Breast epithelium (tissue), 4 donors: ENCODE data around the gene GIMAP5. TPM values are rescaled to one million over a fixed set of nuclear protein-coding genes. Genes with fewer than 3 reads are reported as not detected.
A peak's percentile ranks its signal among the peaks of the same experiment; 100 is the strongest.

Experiments used
- DNase-seq, 2 donors: peaks; one replicate each; pipeline ENCODE4 v3.0.0-alpha.2; 2019; ENCODE audit warnings: low spot score in 2 of 2
- H3K27ac ChIP-seq, 2 donors: fragments of 200-600 bp; sonication (generic) in 1 of 2; one replicate each; pipeline ENCODE4 v1.5.1; 2016 to 2019; ENCODE audit warnings: mild to moderate bottlenecking in 1 of 2
- H3K27me3 ChIP-seq, 2 donors: fragments of 200-600 bp; sonication (generic) in 1 of 2; one replicate each; pipeline versions ENCODE4 v1.5.1 to v1.6.0; 2017 to 2019; ENCODE audit warnings: control low read depth in 1 of 2, mild to moderate bottlenecking in 1 of 2
- H3K36me3 ChIP-seq: fragments of 200-600 bp; one replicate; pipeline ENCODE4 v1.5.1; 2019
- H3K4me1 ChIP-seq, 2 donors: fragments of 200-600 bp; sonication (generic); one replicate each; pipeline ENCODE4 v1.5.1; 2016 to 2019; ENCODE audit warnings: control low read depth in 1 of 2
- H3K4me3 ChIP-seq, 3 donors: fragments of 200-600 bp; sonication (generic); 1 replicate in 2 of 3; 2 replicates in 1 of 3; pipeline ENCODE4 v1.5.1; 2016 to 2019; ENCODE audit warnings: mild to moderate bottlenecking in 3 of 3, moderate library complexity in 2 of 3
- H3K9me3 ChIP-seq, 2 donors: fragments of 200-600 bp; sonication (generic) in 1 of 2; one replicate each; pipeline ENCODE4 v1.5.1; 2016 to 2019; ENCODE audit warnings: control low read depth in 1 of 2
- CTCF ChIP-seq, 3 donors: fragments of 450-650 bp; IDR thresholded peaks; one replicate each; pipeline ENCODE4 v1.5.1; 2016 to 2017; ENCODE audit warnings: antibody characterized with exemption in 3 of 3, mild to moderate bottlenecking in 3 of 3, moderate library complexity in 3 of 3
- POLR2A ChIP-seq: fragments of 450-650 bp; IDR thresholded peaks from one replicate; pipeline ENCODE4 v1.6.1; 2016; ENCODE audit warnings: antibody characterized with exemption, mild to moderate bottlenecking, moderate library complexity
- POLR2AphosphoS5 ChIP-seq, 3 donors: sonication (generic); formaldehyde crosslinking; IDR thresholded peaks; one replicate each; pipeline ENCODE4 v1.6.1; 2017; ENCODE audit warnings: antibody characterized with exemption in 3 of 3
- intact Hi-C: fragments of 100-400 bp; cut with DNase I; formaldehyde crosslinking; loops from one replicate; pipeline ENCODE4 v1.15.1; 2023; ENCODE audit warnings: low total_unique reads
- total RNA-seq, 3 donors: library from RNA; depleted of rRNA; stranded (reverse); fragments of >200 nt; gene quantifications; one replicate each; pipeline ENCODE4 v1.1.0, GENCODE V29; 2016

The GIMAP5 gene
- total RNA-seq, 3 donors from 2014 or later = 18.7 to 36.0 (median 30.5) TPM

DNA sequence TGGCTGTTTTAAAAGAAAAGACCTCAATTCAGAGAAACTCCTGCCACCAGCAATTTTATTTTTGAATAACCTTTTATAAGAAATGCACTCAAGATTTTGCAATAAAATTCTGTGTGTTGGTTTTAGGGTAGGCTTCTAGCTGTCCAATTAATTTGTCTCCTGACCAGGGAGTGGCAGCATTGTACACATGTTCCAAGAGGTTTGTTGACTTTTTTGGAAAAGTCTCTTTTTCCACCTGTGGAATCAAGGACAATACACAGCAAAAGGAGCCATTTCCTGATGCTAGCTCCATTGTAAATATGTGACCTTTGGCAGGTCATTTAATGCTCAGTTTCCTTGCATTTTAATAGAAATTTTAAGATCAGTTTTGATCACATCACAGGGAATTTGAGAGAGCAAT, 1.8 kb downstream of the GIMAP5 start:
- Histone ChIP-seq H3K9me3 (no peaks in the 10 kb centered on the region), H3K27me3 (no peaks in the 10 kb centered on the region), H3K4me3 (peak overlapping the region; percentile 40 to 68 (median 43)), H3K4me1 (no peaks in the 10 kb centered on the region), H3K36me3 (no peaks in the 10 kb centered on the region), H3K27ac (no peak overlapping the region)
- no peak for DNase-seq
- no peak for TF ChIP-seq POLR2AphosphoS5 (IDR thresholded peaks at IDR 0.05)
- no peak for TF ChIP-seq POLR2A
- TF ChIP-seq CTCF (IDR thresholded peaks at IDR 0.05) = no peak
- intact Hi-C loops = no loop called here

- Histone ChIP-seq H3K4me1 (no peaks in the 10 kb centered on the region), H3K36me3 (no peaks in the 10 kb centered on the region), H3K4me3 (peak overlapping the region; percentile 40 to 52 (median 43)), H3K27ac (peak overlapping the region in 1 of 2 donors; percentile 53), H3K9me3 (no peaks in the 10 kb centered on the region), H3K27me3 (no peaks in the 10 kb centered on the region)
- intact Hi-C loops = no loop called here
- DNase-seq = no peak
- no peak for TF ChIP-seq CTCF (IDR thresholded peaks at IDR 0.05)
- TF ChIP-seq POLR2A = no peak
- TF ChIP-seq POLR2AphosphoS5 (IDR thresholded peaks at IDR 0.05) = no peak
Observed at GRCh38 chr7:150740053-150740452, 2.8 kb downstream of the GIMAP5 start.

GRCh38 chr7:150742286-150742968, 5.2 kb downstream of the GIMAP5 start:
- TF ChIP-seq CTCF (IDR thresholded peaks at IDR 0.05) (no peak), POLR2A (no peak), POLR2AphosphoS5 (IDR thresholded peaks at IDR 0.05) (no peak)
- DNase-seq = no peak
- Histone ChIP-seq H3K9me3 (no peaks in the 10 kb centered on the region), H3K36me3 (no peaks in the 10 kb centered on the region), H3K27ac (no peak overlapping the region), H3K4me3 (no peak overlapping the region), H3K27me3 (no peaks in the 10 kb centered on the region), H3K4me1 (no peaks in the 10 kb centered on the region)
- intact Hi-C loops = no loop called here

- Histone ChIP-seq H3K4me1 (no peaks in the 10 kb centered on the region), H3K9me3 (no peaks in the 10 kb centered on the region), H3K4me3 (no peak overlapping the region), H3K27me3 (no peaks in the 10 kb centered on the region), H3K27ac (peak overlapping the region in 1 of 2 donors; percentile 3), H3K36me3 (no peaks in the 10 kb centered on the region)
- no peak for TF ChIP-seq POLR2A
- TF ChIP-seq POLR2AphosphoS5 (IDR thresholded peaks at IDR 0.05) = no peak
- no peak for TF ChIP-seq CTCF (IDR thresholded peaks at IDR 0.05)
- no peak for DNase-seq
- intact Hi-C loops = no loop called here
Observed at GRCh38 chr7:150744041-150744656, 6.9 kb downstream of the GIMAP5 start.

GRCh38 chr7:150745086-150745485, 7.9 kb downstream of the GIMAP5 start:
- Histone ChIP-seq H3K27ac (no peak overlapping the region), H3K4me1 (no peaks in the 10 kb centered on the region), H3K27me3 (no peaks in the 10 kb centered on the region), H3K4me3 (no peak overlapping the region), H3K36me3 (no peaks in the 10 kb centered on the region), H3K9me3 (no peaks in the 10 kb centered on the region)
- intact Hi-C loops = loop anchor here (1.0 kb wide), 1 partner anchor 9 kb away; no protein-coding TSS in a partner anchor
- no peak for DNase-seq
- no peak for TF ChIP-seq CTCF (IDR thresholded peaks at IDR 0.05)
- TF ChIP-seq POLR2AphosphoS5 (IDR thresholded peaks at IDR 0.05) = no peak
- no peak for TF ChIP-seq POLR2A
